Measurements from ENCODE around the gene ZDHHC22. TPM values are rescaled to one million over a fixed set of nuclear protein-coding genes. Genes with fewer than 3 reads are reported as not detected.

Gene ZDHHC22
- total RNA-seq, 1 donor: not detected

GRCh38 chr14:77157740-77158139 is 16.1 kb upstream of the ZDHHC22 start:
- no peak for DNase-seq (ENCODE audit: low read depth)
- TF ChIP-seq CTCF (IDR thresholded peaks at IDR 0.05; ENCODE audit: insufficient read depth, low read length): no peak
- no peak overlapping the region for H3K4me3 ChIP-seq (ENCODE audit: low read depth, low read length)

GRCh38 chr14:77155083-77155482 is 13.5 kb upstream of the ZDHHC22 start:
- no peak for TF ChIP-seq CTCF (IDR thresholded peaks at IDR 0.05; ENCODE audit: insufficient read depth, low read length)
- H3K4me3 ChIP-seq (ENCODE audit: low read depth, low read length): no peak overlapping the region
- no peak for DNase-seq (ENCODE audit: low read depth)

- DNase-seq (ENCODE audit: low read depth): no peak
- no peak for TF ChIP-seq CTCF (IDR thresholded peaks at IDR 0.05; ENCODE audit: insufficient read depth, low read length)
- no peak overlapping the region for H3K4me3 ChIP-seq (ENCODE audit: low read depth, low read length)
These were observed 12.8 kb upstream of the ZDHHC22 start for GRCh38 chr14:77154421-77154820.

GRCh38 chr14:77153802-77154201 is 12.2 kb upstream of the ZDHHC22 start:
- DNase-seq (ENCODE audit: low read depth): no peak
- no peak for TF ChIP-seq CTCF (IDR thresholded peaks at IDR 0.05; ENCODE audit: insufficient read depth, low read length)
- H3K4me3 ChIP-seq (ENCODE audit: low read depth, low read length): no peak overlapping the region

- H3K4me3 ChIP-seq (ENCODE audit: low read depth, low read length): no peak overlapping the region
- peak; percentile 49 for DNase-seq (ENCODE audit: low read depth)
- no peak for TF ChIP-seq CTCF (IDR thresholded peaks at IDR 0.05; ENCODE audit: insufficient read depth, low read length)
These were observed 10.5 kb upstream of the ZDHHC22 start for GRCh38 chr14:77151918-77152588.

GRCh38 chr14:77151245-77151644 is 9.7 kb upstream of the ZDHHC22 start:
- peak; percentile 55 for TF ChIP-seq CTCF (IDR thresholded peaks at IDR 0.05; ENCODE audit: insufficient read depth, low read length)
- no peak for DNase-seq (ENCODE audit: low read depth)
- no peak overlapping the region for H3K4me3 ChIP-seq (ENCODE audit: low read depth, low read length)

Data from fibroblast of the aortic adventitia (primary cell).